Islet precursor cell (in vitro differentiated cells): ENCODE measurements around the gene OXCT1.
A peak's percentile ranks its signal among the peaks of the same experiment; 100 is the strongest.

ENCODE experiments used
- DNase-seq: peaks from one replicate; pipeline ENCODE4 v3.0.0-alpha.2; 2018

Gene OXCT1

GRCh38 chr5:41869724-41870626, at the start of gene OXCT1:
OXCT1 (minus strand) TSS chr5:41870425; CDS start chr5:41870358, 67 bp downstream.
- DNase-seq: peak; percentile 89

- DNase-seq: no peak
Observed at GRCh38 chr5:41918105-41918504, 47.9 kb upstream of the OXCT1 start.

GRCh38 chr5:41908374-41909079, 38.3 kb upstream of the OXCT1 start:
- no peak for DNase-seq

GRCh38 chr5:41906151-41906550, 35.9 kb upstream of the OXCT1 start:
- no peak for DNase-seq

- peak; percentile 100 for DNase-seq
Observed at GRCh38 chr5:41903892-41904799, 33.9 kb upstream of the OXCT1 start, which contains the start of gene RIMOC1. RIMOC1 (plus strand) TSS chr5:41904344; CDS start chr5:41904368, 24 bp downstream.

- DNase-seq: no peak
Observed at GRCh38 chr5:41903382-41903891, 33.2 kb upstream of the OXCT1 start.

GRCh38 chr5:41896230-41896629, 26.0 kb upstream of the OXCT1 start:
- DNase-seq: no peak

- no peak for DNase-seq
Observed at GRCh38 chr5:41893074-41893851, 23.0 kb upstream of the OXCT1 start.

GRCh38 chr5:41892031-41892430, 21.8 kb upstream of the OXCT1 start:
- DNase-seq: no peak

GRCh38 chr5:41891066-41891707, 21.0 kb upstream of the OXCT1 start:
- no peak for DNase-seq

- DNase-seq: no peak
Observed at GRCh38 chr5:41885286-41885685, 15.1 kb upstream of the OXCT1 start.

- DNase-seq: no peak
Observed at GRCh38 chr5:41883936-41884335, 13.7 kb upstream of the OXCT1 start.

- peak; percentile 50 for DNase-seq
Observed at GRCh38 chr5:41883243-41883642, 13.0 kb upstream of the OXCT1 start.

- no peak for DNase-seq
Observed at GRCh38 chr5:41882765-41883164, 12.5 kb upstream of the OXCT1 start.

- no peak for DNase-seq
Observed at GRCh38 chr5:41878643-41879478, 8.6 kb upstream of the OXCT1 start.

GRCh38 chr5:41878173-41878572, 7.9 kb upstream of the OXCT1 start:
- DNase-seq: no peak

GRCh38 chr5:41877408-41877807, 7.2 kb upstream of the OXCT1 start:
- no peak for DNase-seq

- no peak for DNase-seq
Observed at GRCh38 chr5:41876678-41877077, 6.5 kb upstream of the OXCT1 start.

GRCh38 chr5:41875121-41875520, 4.9 kb upstream of the OXCT1 start:
- DNase-seq: no peak

- DNase-seq: no peak
Observed at GRCh38 chr5:41874512-41875060, 4.4 kb upstream of the OXCT1 start.
